B cell (primary cell): ENCODE data around the gene HCN4. TPM values are rescaled to one million over a fixed set of nuclear protein-coding genes. Genes with fewer than 3 reads are reported as not detected.

Experiments
- ATAC-seq: fragments of 200-7000 bp; cut with Tn5 transposase; one replicate; pipeline ENCODE4 v1.10.0; 2021; ENCODE audit warnings: low read depth, mild to moderate bottlenecking, moderate number of reproducible peaks, moderate library complexity
- CTCF ChIA-PET: fragments of 350-600 bp; sonication (Branson Sonifier 250); formaldehyde crosslinking; loops from one replicate; lab custom pipeline; 2021; ENCODE audit warnings: antibody characterized with exemption, inconsistent platforms; lab: Charles Lee
- POLR2A ChIA-PET: fragments of 350-600 bp; sonication (Branson Sonifier 250); formaldehyde crosslinking; loops from one replicate; lab custom pipeline; 2021; ENCODE audit warnings: antibody characterized with exemption; lab: Charles Lee
- DNase-seq: peaks from one replicate; pipeline ENCODE4 v3.0.0; 2013
- H2AFZ ChIP-seq: 2 replicates; pipeline ENCODE4 v1.6.1; 2012; ENCODE audit warnings: mild to moderate bottlenecking, low read depth, low read length; ENCODE audit not compliant: insufficient read depth, poor library complexity, severe bottlenecking
- H3K27ac ChIP-seq, 2 donors: 1 replicate in 1 of 2; 2 replicates in 1 of 2; pipeline ENCODE4 v1.5.1; 2012 to 2013; ENCODE audit warnings: low read length in 2 of 2, mild to moderate bottlenecking in 2 of 2, moderate library complexity in 1 of 2
- H3K27me3 ChIP-seq, 4 experiments: fragments of 200-600 bp in 1 of 4; sonication (generic) in 1 of 4; replicated peaks in 1 of 4; 1 replicate in 2 of 4; 2 replicates in 2 of 4; pipeline versions ENCODE4 v1.6.1 to v1.7.0; 2013 to 2016; ENCODE audit warnings: low read length in 3 of 4, mild to moderate bottlenecking in 2 of 4, mixed read lengths in 1 of 4, moderate library complexity in 1 of 4; ENCODE audit not compliant: insufficient read depth in 4 of 4, control insufficient read depth in 3 of 4; ENCODE audit errors: control extremely low read depth in 1 of 4
- H3K36me3 ChIP-seq, 2 experiments: replicated peaks in 1 of 2; 1 replicate in 1 of 2; 2 replicates in 1 of 2; pipeline versions ENCODE4 v1.6.1 to v1.7.1; 2013; ENCODE audit warnings: low read length in 1 of 2; ENCODE audit not compliant: insufficient read depth in 2 of 2, control insufficient read depth in 1 of 2; ENCODE audit errors: control extremely low read depth in 1 of 2, extremely low read depth in 1 of 2
- H3K4me1 ChIP-seq, 2 donors: fragments of 200-600 bp in 1 of 2; sonication (generic) in 1 of 2; 1 replicate in 1 of 2; 2 replicates in 1 of 2; pipeline versions ENCODE4 v1.5.1 to v1.6.1; 2013 to 2017; ENCODE audit warnings: low read length in 2 of 2; ENCODE audit not compliant: control insufficient read depth in 2 of 2, insufficient read depth in 2 of 2
- H3K4me2 ChIP-seq: replicated peaks from 2 replicates; pipeline ENCODE3; 2012; ENCODE audit warnings: mild to moderate bottlenecking, low read depth, low read length; ENCODE audit not compliant: poor library complexity, severe bottlenecking
- H3K4me3 ChIP-seq, 5 experiments: fragments of 200-600 bp in 1 of 5; sonication (generic) in 1 of 5; 1 replicate in 3 of 5; 2 replicates in 2 of 5; pipeline versions ENCODE4 v1.5.1 to v1.7.0; 2011 to 2016; ENCODE audit warnings: low read length in 4 of 5, mild to moderate bottlenecking in 4 of 5, low read depth in 2 of 5, control low read depth in 1 of 5, moderate library complexity in 1 of 5; ENCODE audit not compliant: insufficient read depth in 1 of 5; ENCODE audit errors: control extremely low read depth in 1 of 5, extremely low read depth in 1 of 5
- H3K79me2 ChIP-seq: fragments of 200-600 bp; sonication (generic); one replicate; pipeline ENCODE4 v1.6.0; 2016; ENCODE audit warnings: low read length; ENCODE audit not compliant: control insufficient read depth, insufficient read depth
- H3K9ac ChIP-seq: fragments of 200-600 bp; sonication (generic); 2 replicates; pipeline ENCODE4 v1.6.1; 2017; ENCODE audit warnings: mild to moderate bottlenecking, low read length, moderate library complexity
- H3K9me3 ChIP-seq, 3 donors: one replicate each; pipeline versions ENCODE4 v1.6.1 to v1.7.1; 2013; ENCODE audit warnings: low read length in 2 of 3; ENCODE audit not compliant: control insufficient read depth in 2 of 3, insufficient read depth in 1 of 3; ENCODE audit errors: control extremely low read depth in 1 of 3
- H4K20me1 ChIP-seq: 2 replicates; pipeline ENCODE4 v1.6.0; 2012; ENCODE audit warnings: mild to moderate bottlenecking, low read length; ENCODE audit not compliant: insufficient read depth, control insufficient read depth, poor library complexity, severe bottlenecking
- H3K27ac Mint-ChIP-seq: one replicate; pipeline ENCODE4 v1.8.0; 2021; ENCODE audit warnings: mixed read lengths
- H3K27me3 Mint-ChIP-seq: one replicate; pipeline ENCODE4 v1.8.0; 2021; ENCODE audit warnings: mixed read lengths
- H3K4me1 Mint-ChIP-seq: one replicate; pipeline ENCODE4 v1.8.0; 2021; ENCODE audit warnings: mixed read lengths
- H3K4me3 Mint-ChIP-seq: one replicate; pipeline ENCODE4 v1.8.0; 2021; ENCODE audit warnings: mixed read lengths
- H3K9me3 Mint-ChIP-seq: one replicate; pipeline ENCODE4 v1.8.0; 2022; ENCODE audit warnings: mixed read lengths; ENCODE audit not compliant: insufficient read depth
- CTCF ChIP-seq: fragments of 200-600 bp; IDR thresholded peaks from one replicate; pipeline ENCODE4 v1.8.0; 2022; ENCODE audit warnings: antibody characterized with exemption, mild to moderate bottlenecking
- EZH2 ChIP-seq: IDR thresholded peaks from 2 replicates; pipeline ENCODE4 v1.6.1; 2012; ENCODE audit warnings: borderline replicate concordance, low read depth, mild to moderate bottlenecking, moderate library complexity, low read length; ENCODE audit not compliant: insufficient read depth, poor library complexity, severe bottlenecking
- WGBS: methylation state at CpG from one replicate; pipeline ENCODE4 v1.1.5; 2013; ENCODE audit warnings: missing lambda C conversion rate; ENCODE audit not compliant: insufficient coverage; 5-methylcytosine and 5-hydroxymethylcytosine counted together
- intact Hi-C: fragments of 100-400 bp; cut with micrococcal nuclease; formaldehyde crosslinking; loops from one replicate; pipeline ENCODE4 v1.10.0; 2022
- polyA plus RNA-seq: library from polyadenylated mRNA; depleted of rRNA; stranded (reverse); fragments of >200 nt; gene quantifications from 2 replicates; pipeline ENCODE4 v1.2.3, GENCODE V29; 2012
- total RNA-seq, 2 donors: library from RNA; stranded (reverse); fragments of 120-200 nt in 1 of 2; gene quantifications; 1 replicate in 1 of 2; 2 replicates in 1 of 2; pipeline versions ENCODE4 v1.2.3 to v1.2.4, GENCODE V29; 2013 to 2022

HCN4 gene
- total and polyA plus RNA-seq, 2 donors (not counting 1 experiment from before 2014, with no cell fraction given) = not detected

DNA sequence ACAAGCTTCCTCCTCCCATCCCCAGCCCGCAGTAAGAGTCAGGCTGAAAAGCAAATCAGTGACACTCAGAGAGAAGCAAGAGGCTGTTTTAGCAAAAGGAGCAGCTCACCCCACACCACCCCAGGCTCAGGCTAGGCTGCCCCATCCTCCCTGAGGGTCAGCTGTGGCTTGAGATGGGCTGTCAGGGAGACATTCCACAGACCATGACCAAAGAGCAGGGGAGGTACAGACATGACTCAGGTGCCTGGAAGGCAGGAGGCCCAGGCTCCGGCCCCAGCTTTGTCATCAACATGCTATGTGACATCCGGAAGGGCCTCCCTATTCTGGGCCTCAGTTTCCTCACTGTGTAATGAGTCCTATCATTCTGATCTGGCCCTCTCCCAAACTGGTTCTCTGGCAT, 24.7 kb downstream of the HCN4 start:
- ChIA-PET POLR2A (no interaction called here), CTCF (no interaction called here)
- Histone ChIP-seq H3K27ac (no peak overlapping the region), H2AFZ (no peak overlapping the region), H3K79me2 (no peaks in the 10 kb centered on the region), H3K27me3 (peaks cover 0 to 4% (median 0%) of the 10 kb centered on the region in 4 experiments), H3K4me1 (no peaks in the 10 kb centered on the region), H3K9ac (no peak overlapping the region), H3K9me3 (peaks cover 0 to 37% (median 2%) of the 10 kb centered on the region in 3 donors), H3K4me2 (no peak overlapping the region), H3K4me3 (no peak overlapping the region), H3K36me3 (no peaks in the 10 kb centered on the region), H4K20me1 (no peaks in the 10 kb centered on the region)
- WGBS = 86% methylated on average over 2 of the region's 3 CpGs
- no peaks in the 10 kb centered on the region for H3K27me3 Mint-ChIP-seq
- no peak overlapping the region for H3K4me3 Mint-ChIP-seq
- no peak for ATAC-seq
- H3K9me3 Mint-ChIP-seq = peaks cover 2% of the 10 kb centered on the region
- H3K27ac Mint-ChIP-seq = no peak overlapping the region
- DNase-seq = no peak
- no peaks in the 10 kb centered on the region for H3K4me1 Mint-ChIP-seq
- intact Hi-C loops = no loop called here
- TF ChIP-seq EZH2 (no peak), CTCF (no peak)

GRCh38 chr15:73341886-73342600, 26.7 kb downstream of the HCN4 start:
- Mint-ChIP-seq H3K27ac (no peak overlapping the region), H3K4me3 (no peak overlapping the region), H3K9me3 (peaks cover 2% of the 10 kb centered on the region), H3K4me1 (no peaks in the 10 kb centered on the region), H3K27me3 (no peaks in the 10 kb centered on the region)
- ChIA-PET POLR2A (no interaction called here), CTCF (no interaction called here)
- Histone ChIP-seq H2AFZ (no peak overlapping the region), H3K79me2 (no peaks in the 10 kb centered on the region), H3K27me3 (no peaks in the 10 kb centered on the region), H3K4me1 (no peaks in the 10 kb centered on the region), H3K4me3 (no peak overlapping the region), H3K9me3 (peaks cover 0 to 33% (median 2%) of the 10 kb centered on the region in 3 donors), H3K36me3 (no peaks in the 10 kb centered on the region), H4K20me1 (no peaks in the 10 kb centered on the region), H3K27ac (no peak overlapping the region), H3K4me2 (no peak overlapping the region), H3K9ac (no peak overlapping the region)
- DNase-seq (no peak), ATAC-seq (no peak)
- TF ChIP-seq CTCF (no peak), EZH2 (no peak)
- intact Hi-C loops = no loop called here
- WGBS = 91% methylated on average over 11 of the region's 14 CpGs
